ENCODE results near the gene TYROBP. TPM values are rescaled to one million over a fixed set of nuclear protein-coding genes. Genes with fewer than 3 reads are reported as not detected.
"Not testable (repeated sequence)": the region's sequence is repeated elsewhere in the genome, so short reads cannot be mapped to it uniquely, and the experiment has no call there.

TYROBP gene
- total RNA-seq, 1 donor, result not detected

GRCh38 chr19:35872180-35872579 lies 35.9 kb downstream of the TYROBP start:
- DNase-seq (ENCODE audit: low read depth), result no peak
- no peak for TF ChIP-seq CTCF (IDR thresholded peaks at IDR 0.05; ENCODE audit: insufficient read depth, low read length)
- H3K4me3 ChIP-seq (ENCODE audit: low read depth, low read length), result no peak overlapping the region

- DNase-seq (ENCODE audit: low read depth), result no peak
- no peak for TF ChIP-seq CTCF (IDR thresholded peaks at IDR 0.05; ENCODE audit: insufficient read depth, low read length)
- no peak overlapping the region for H3K4me3 ChIP-seq (ENCODE audit: low read depth, low read length)
Measured at GRCh38 chr19:35871611-35872010, 36.5 kb downstream of the TYROBP start.

GRCh38 chr19:35870798-35871197 lies 37.3 kb downstream of the TYROBP start:
- H3K4me3 ChIP-seq (ENCODE audit: low read depth, low read length), result no peak overlapping the region
- no peak for TF ChIP-seq CTCF (IDR thresholded peaks at IDR 0.05; ENCODE audit: insufficient read depth, low read length)
- DNase-seq (ENCODE audit: low read depth), result no peak

GRCh38 chr19:35870124-35870736 lies 37.9 kb downstream of the TYROBP start:
- DNase-seq (ENCODE audit: low read depth); H3K4me3 ChIP-seq (ENCODE audit: low read depth, low read length): not testable (repeated sequence)

GRCh38 chr19:35869327-35870123 lies 38.6 kb downstream of the TYROBP start:
- no peak for TF ChIP-seq CTCF (IDR thresholded peaks at IDR 0.05; ENCODE audit: insufficient read depth, low read length)
- H3K4me3 ChIP-seq (ENCODE audit: low read depth, low read length), result peak overlapping the region; percentile 60
- DNase-seq (ENCODE audit: low read depth), result peak; percentile 48

- H3K4me3 ChIP-seq (ENCODE audit: low read depth, low read length), result peak overlapping the region; percentile 60
- no peak for DNase-seq (ENCODE audit: low read depth)
- no peak for TF ChIP-seq CTCF (IDR thresholded peaks at IDR 0.05; ENCODE audit: insufficient read depth, low read length)
Measured at GRCh38 chr19:35868823-35869326, 39.2 kb downstream of the TYROBP start.

- no peak for TF ChIP-seq CTCF (IDR thresholded peaks at IDR 0.05; ENCODE audit: insufficient read depth, low read length)
- peak within 1 kb of the TSS; percentile 60 for H3K4me3 ChIP-seq (ENCODE audit: low read depth, low read length)
- peak; percentile 58 for DNase-seq (ENCODE audit: low read depth)
Measured at GRCh38 chr19:35868172-35868822, 39.8 kb downstream of the TYROBP start, which contains the start of gene APLP1. TSS of gene APLP1 (plus strand) at chr19:35868574. CDS start at chr19:35868637, 63 bp downstream.
